GM06990 (cell line): Measurements from ENCODE around the gene ST3GAL2.
A peak's percentile ranks its signal among the peaks of the same experiment; 100 is the strongest.

ENCODE experiments used
- DNase-seq: peaks from one replicate; pipeline ENCODE4 v3.0.0-alpha.2; 2011; ENCODE audit not compliant: insufficient read length; ENCODE audit errors: extremely low read depth
- H3K27me3 ChIP-seq: replicated peaks from 2 replicates; pipeline ENCODE4 v1.6.0; 2011; ENCODE audit warnings: low read length; ENCODE audit not compliant: control insufficient read depth, insufficient read depth
- H3K36me3 ChIP-seq: 2 replicates; pipeline ENCODE4 v1.5.1; 2011; ENCODE audit warnings: low read length; ENCODE audit not compliant: control insufficient read depth, insufficient read depth
- H3K4me3 ChIP-seq: replicated peaks from 2 replicates; pipeline ENCODE4 v1.5.1; 2011; ENCODE audit warnings: low read depth, mild to moderate bottlenecking, control low read depth, low read length
- CTCF ChIP-seq: IDR thresholded peaks from 2 replicates; pipeline ENCODE4 v1.5.1; 2011; ENCODE audit warnings: low read length, control low read depth, mild to moderate bottlenecking, inconsistent platforms; ENCODE audit not compliant: insufficient read depth, poor library complexity, severe bottlenecking

The ST3GAL2 gene

GRCh38 chr16:70359552-70359951 lies 79.3 kb downstream of the ST3GAL2 start:
- DNase-seq: no peak
- Histone ChIP-seq H3K36me3 (peaks cover 20% of the 10 kb centered on the region), H3K27me3 (no peaks in the 10 kb centered on the region), H3K4me3 (no peak overlapping the region)
- no peak for TF ChIP-seq CTCF

GRCh38 chr16:70349783-70350182 lies 89.1 kb downstream of the ST3GAL2 start:
- no peak for DNase-seq
- H3K36me3 ChIP-seq: peaks cover 7% of the 10 kb centered on the region
- H3K27me3 ChIP-seq: no peaks in the 10 kb centered on the region
- H3K4me3 ChIP-seq: no peak overlapping the region
- no peak for TF ChIP-seq CTCF

- no peak overlapping the region for H3K4me3 ChIP-seq
- no peak for TF ChIP-seq CTCF
- H3K36me3 ChIP-seq: peaks cover 6% of the 10 kb centered on the region
- no peak for DNase-seq
- H3K27me3 ChIP-seq: no peaks in the 10 kb centered on the region
Observed at GRCh38 chr16:70348991-70349390, 89.9 kb downstream of the ST3GAL2 start.

- no peak for DNase-seq
Observed at GRCh38 chr16:70345840-70346239, 93.1 kb downstream of the ST3GAL2 start.

GRCh38 chr16:70342016-70342415 lies 96.9 kb downstream of the ST3GAL2 start:
- Histone ChIP-seq H3K27me3 (no peaks in the 10 kb centered on the region), H3K4me3 (no peak overlapping the region), H3K36me3 (no peaks in the 10 kb centered on the region)
- TF ChIP-seq CTCF: no peak
- DNase-seq: no peak

More at GRCh38 chr16:70345840-70346239, 93.1 kb downstream of the ST3GAL2 start:
- no peak for TF ChIP-seq CTCF
- Histone ChIP-seq H3K36me3 (peaks cover 2% of the 10 kb centered on the region), H3K27me3 (no peaks in the 10 kb centered on the region), H3K4me3 (peak overlapping the region; percentile 98)

GRCh38 chr16:70341600-70341999 lies 97.3 kb downstream of the ST3GAL2 start:
- no peaks in the 10 kb centered on the region for H3K27me3 ChIP-seq
- no peak for TF ChIP-seq CTCF
- H3K4me3 ChIP-seq: no peak overlapping the region
- no peaks in the 10 kb centered on the region; the same call in 1 of the 2 replicates for H3K36me3 ChIP-seq
- DNase-seq: no peak
